Measurements from ENCODE around the gene TCEAL9.

TCEAL9 gene

GRCh38 chrX:103407776-103408175 lies 51.5 kb downstream of the TCEAL9 start:
- TF ChIP-seq CTCF (IDR thresholded peaks at IDR 0.05; ENCODE audit: low read depth, low read length), result no peak
- no peak for DNase-seq (ENCODE audit: low read depth, low spot score)
- in situ Hi-C loops (cut with HindIII; ENCODE audit: low sequenced_read_pairs), result no loop called here
- no peak overlapping the region for H3K4me3 ChIP-seq (ENCODE audit: low read depth, low read length)
